ENCODE results near the gene NPTX2. TPM values are rescaled to one million over a fixed set of nuclear protein-coding genes. Genes with fewer than 3 reads are reported as not detected.

The NPTX2 gene
- total RNA-seq, 4 donors from 2014 or later, result 10.1 to 49.8 (median 24.7) TPM

- H3K36me3 ChIP-seq, result peaks cover 0 to 4% of the 10 kb centered on the region in 2 donors
- no peak overlapping the region for H3K27ac ChIP-seq
- no CpG with 5 or more reads among the region's 16 CpGs for WGBS, 2 donors (ENCODE audit: low coverage in 1 of 2)
- H3K27me3 ChIP-seq, result peaks cover 43% of the 10 kb centered on the region
- peaks cover 0 to 25% (median 0%) of the 10 kb centered on the region in 3 donors for H3K9me3 ChIP-seq
- TF ChIP-seq EP300 (IDR thresholded peaks at IDR 0.05), result no peak
- TF ChIP-seq CTCF (IDR thresholded peaks at IDR 0.05), result no peak
- TF ChIP-seq POLR2AphosphoS5 (IDR thresholded peaks at IDR 0.05), result no peak
- no peak for TF ChIP-seq POLR2A (IDR thresholded peaks at IDR 0.05)
- H3K4me1 ChIP-seq, result no peaks in the 10 kb centered on the region
- H3K4me3 ChIP-seq, result no peak overlapping the region
- no peak for ATAC-seq
Observed at GRCh38 chr7:98628418-98628817, 11.3 kb downstream of the NPTX2 start.

DNA sequence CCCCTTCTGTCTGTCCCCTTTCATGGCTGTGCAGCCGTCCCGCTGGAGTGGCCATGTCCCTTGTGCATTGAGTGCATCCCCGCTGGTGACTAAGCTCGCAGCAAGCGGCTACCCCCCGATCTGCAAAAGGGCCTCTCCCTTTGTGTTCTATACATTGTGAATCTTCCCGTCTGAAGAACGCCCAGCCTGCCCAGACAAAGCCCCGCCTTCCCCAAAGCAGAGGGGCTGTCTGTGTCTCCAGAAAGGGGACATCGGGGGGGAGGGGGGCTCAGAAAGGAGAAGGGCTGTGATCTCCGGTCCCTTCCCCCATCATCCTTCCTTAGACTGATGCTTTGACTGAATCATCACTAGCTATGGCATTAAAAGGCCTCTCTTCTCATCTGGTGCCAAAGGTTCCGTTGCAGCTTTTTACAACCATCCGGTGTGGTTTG is 11.9 kb downstream of the NPTX2 start:
- peaks cover 37% of the 10 kb centered on the region for H3K27me3 ChIP-seq
- TF ChIP-seq POLR2A (IDR thresholded peaks at IDR 0.05), result no peak
- TF ChIP-seq CTCF (IDR thresholded peaks at IDR 0.05), result no peak
- TF ChIP-seq POLR2AphosphoS5 (IDR thresholded peaks at IDR 0.05), result no peak
- no peak for TF ChIP-seq EP300 (IDR thresholded peaks at IDR 0.05)
- peaks cover 0 to 25% (median 0%) of the 10 kb centered on the region in 3 donors for H3K9me3 ChIP-seq
- no peak for ATAC-seq
- H3K27ac ChIP-seq, result no peak overlapping the region
- 21 to 48% methylated on average over 3 to 7 of the region's 13 CpGs for WGBS, 2 donors (ENCODE audit: low coverage in 1 of 2)
- no peaks in the 10 kb centered on the region for H3K4me1 ChIP-seq
- H3K4me3 ChIP-seq, result no peak overlapping the region
- H3K36me3 ChIP-seq, result peaks cover 0 to 4% of the 10 kb centered on the region in 2 donors

- H3K4me3 ChIP-seq, result no peak overlapping the region
- no peak for ATAC-seq
- H3K9me3 ChIP-seq, result peaks cover 0 to 25% (median 0%) of the 10 kb centered on the region in 3 donors
- H3K27ac ChIP-seq, result no peak overlapping the region
- peaks cover 0 to 2% of the 10 kb centered on the region in 2 donors for H3K36me3 ChIP-seq
- 64 to 72% methylated on average over 4 to 6 of the region's 9 CpGs for WGBS, 2 donors (ENCODE audit: low coverage in 1 of 2)
- peaks cover 36% of the 10 kb centered on the region for H3K27me3 ChIP-seq
- H3K4me1 ChIP-seq, result no peaks in the 10 kb centered on the region
- TF ChIP-seq POLR2AphosphoS5 (IDR thresholded peaks at IDR 0.05) (no peak), EP300 (IDR thresholded peaks at IDR 0.05) (no peak), POLR2A (IDR thresholded peaks at IDR 0.05) (no peak), CTCF (IDR thresholded peaks at IDR 0.05) (no peak)
Observed at GRCh38 chr7:98630149-98630548, 13.1 kb downstream of the NPTX2 start.

GRCh38 chr7:98630770-98631169 is 13.7 kb downstream of the NPTX2 start:
- ATAC-seq, result no peak
- 40% methylated on average over 1 of the region's 3 CpGs; no CpG with 5 or more reads in 1 of the 2 donors for WGBS, 2 donors (ENCODE audit: low coverage in 1 of 2)
- no peaks in the 10 kb centered on the region for H3K36me3 ChIP-seq

More at GRCh38 chr7:98630770-98631169, 13.7 kb downstream of the NPTX2 start:
- TF ChIP-seq POLR2AphosphoS5 (IDR thresholded peaks at IDR 0.05), result no peak
- TF ChIP-seq POLR2A (IDR thresholded peaks at IDR 0.05), result no peak
- TF ChIP-seq EP300 (IDR thresholded peaks at IDR 0.05), result no peak
- TF ChIP-seq CTCF (IDR thresholded peaks at IDR 0.05), result no peak
- H3K4me1 ChIP-seq, result no peaks in the 10 kb centered on the region
- H3K4me3 ChIP-seq, result no peak overlapping the region
- peaks cover 36% of the 10 kb centered on the region for H3K27me3 ChIP-seq
- H3K27ac ChIP-seq, result no peak overlapping the region
- peaks cover 0 to 25% (median 0%) of the 10 kb centered on the region in 3 donors for H3K9me3 ChIP-seq

Measured in gastroesophageal sphincter (tissue), 4 donors.